NCI-H128 (cell line): Measurements from ENCODE around the gene NAA35.
"Not testable (repeated sequence)": the region's sequence is repeated elsewhere in the genome, so short reads cannot be mapped to it uniquely, and the experiment has no call there.

Experiments
- DNase-seq: peaks from one replicate; lab custom pipeline; 2025; ENCODE audit not compliant: unreplicated experiment; lab: John Stamatoyannopoulos, UW

NAA35 gene

GRCh38 chr9:86022687-86023266, 81.8 kb downstream of the NAA35 start:
- no peak for DNase-seq

GRCh38 chr9:86027767-86028166, 86.8 kb downstream of the NAA35 start:
- DNase-seq, result no peak

GRCh38 chr9:86034863-86035734, 94.2 kb downstream of the NAA35 start:
- no peak for DNase-seq

- no peak for DNase-seq
Measured at GRCh38 chr9:86035827-86036440, 95.0 kb downstream of the NAA35 start.

- DNase-seq, result no peak
Measured at GRCh38 chr9:86036555-86036954, 95.6 kb downstream of the NAA35 start.

- DNase-seq, result no peak
Measured at GRCh38 chr9:86039991-86040860, 99.3 kb downstream of the NAA35 start.

GRCh38 chr9:86040861-86041155, 99.9 kb downstream of the NAA35 start:
- no peak for DNase-seq

GRCh38 chr9:86041311-86041741, 100.4 kb downstream of the NAA35 start:
- DNase-seq, result no peak

GRCh38 chr9:86042199-86042978, 101.4 kb downstream of the NAA35 start:
- DNase-seq, result no peak

- no peak for DNase-seq
Measured at GRCh38 chr9:86043586-86043985, 102.6 kb downstream of the NAA35 start.

- no peak for DNase-seq
Measured at GRCh38 chr9:86043999-86044398, 103.1 kb downstream of the NAA35 start.

- no peak for DNase-seq
Measured at GRCh38 chr9:86045654-86046053, 104.7 kb downstream of the NAA35 start.

- DNase-seq, result no peak
Measured at GRCh38 chr9:86046071-86046636, 105.2 kb downstream of the NAA35 start.

GRCh38 chr9:86046930-86047341, 106.0 kb downstream of the NAA35 start:
- no peak for DNase-seq

- DNase-seq, result no peak
Measured at GRCh38 chr9:86047361-86047760, 106.4 kb downstream of the NAA35 start.

- not testable (repeated sequence) for DNase-seq
Measured at GRCh38 chr9:86048018-86048742, 107.2 kb downstream of the NAA35 start.

- no peak for DNase-seq
Measured at GRCh38 chr9:86052556-86053468, 111.9 kb downstream of the NAA35 start.

- no peak for DNase-seq
Measured at GRCh38 chr9:86054695-86055094, 113.7 kb downstream of the NAA35 start.
